Aorta (tissue), 5 donors: Measurements from ENCODE around the gene PDE4A. TPM values are rescaled to one million over a fixed set of nuclear protein-coding genes. Genes with fewer than 3 reads are reported as not detected.

Experiments used
- ATAC-seq: fragments of 200-7000 bp; cut with Tn5 transposase; one replicate; pipeline ENCODE4 v1.9.1; 2022; ENCODE audit warnings: moderate library complexity; ENCODE audit not compliant: low FRiP score
- DNase-seq, 2 donors: peaks; one replicate each; pipeline ENCODE4 v3.0.0-alpha.2; 2020
- H3K27ac ChIP-seq, 2 donors: one replicate each; pipeline ENCODE4 v1.5.1; 2013; ENCODE audit warnings: low read length in 2 of 2, mild to moderate bottlenecking in 2 of 2, moderate library complexity in 2 of 2, control low read depth in 1 of 2, inconsistent platforms in 1 of 2, low read depth in 1 of 2
- H3K27me3 ChIP-seq, 2 donors: one replicate each; pipeline ENCODE4 v1.6.1; 2013; ENCODE audit warnings: control low read depth in 1 of 2, low read length in 1 of 2, mild to moderate bottlenecking in 1 of 2, moderate library complexity in 1 of 2; ENCODE audit not compliant: insufficient read depth in 2 of 2, control insufficient read depth in 1 of 2
- H3K36me3 ChIP-seq, 2 donors: one replicate each; pipeline ENCODE4 v1.6.1; 2013; ENCODE audit warnings: control low read depth in 1 of 2, low read length in 1 of 2, mild to moderate bottlenecking in 1 of 2; ENCODE audit not compliant: insufficient read depth in 2 of 2, control insufficient read depth in 1 of 2
- H3K4me1 ChIP-seq, 2 donors: one replicate each; pipeline ENCODE4 v1.6.1; 2013; ENCODE audit warnings: low read length in 2 of 2, control low read depth in 1 of 2, mild to moderate bottlenecking in 1 of 2, moderate library complexity in 1 of 2; ENCODE audit not compliant: insufficient read depth in 2 of 2, control insufficient read depth in 1 of 2
- H3K4me3 ChIP-seq, 2 donors: one replicate each; pipeline ENCODE4 v1.5.1; 2013; ENCODE audit warnings: low read length in 2 of 2, control low read depth in 1 of 2, mild to moderate bottlenecking in 1 of 2
- H3K9me3 ChIP-seq: one replicate; pipeline ENCODE4 v1.6.1; 2013; ENCODE audit warnings: mild to moderate bottlenecking, low read length; ENCODE audit not compliant: control insufficient read depth
- whole genome bisulfite sequencing, 2 donors: extraction: QIAGEN DNeasy Blood & Tissue Kit; methylation state at CpG; one replicate each; pipeline ENCODE4 v1.1.7; 2013; 5-methylcytosine and 5-hydroxymethylcytosine counted together
- intact Hi-C, 2 donors: fragments of 100-400 bp; cut with DNase I; formaldehyde crosslinking; loops; one replicate each; pipeline versions ENCODE4 v1.14.2 to v1.15.0; 2022
- polyA plus RNA-seq, 2 donors: library from polyadenylated mRNA; stranded (reverse); fragments of 200-250 nt; gene quantifications; one replicate each; pipeline ENCODE4 v1.2.3, GENCODE V29; 2013
- total RNA-seq, 2 donors: library from RNA; stranded (reverse); fragmentation: NEBNext Ultra II Directional; extraction: Animal tissue kit (Norgen Biotek cat#: 25700); gene quantifications; one replicate each; pipeline ENCODE4 v1.2.1, GENCODE V29; 2021
- donor health status: healthy with polysubstance abuse.
- donor health status: Bipolar disorder and iron deficiency.
- donor health status: DM: no; HTN: no; CAD: no.
- donor health status: DM: no; HTN: no; CAD: no.
- donor health status: DM: yes; HTN: yes; CAD: no.

Gene PDE4A
- total and polyA plus RNA-seq, 4 donors = 8.6 to 30.2 (median 13.0) TPM

DNA sequence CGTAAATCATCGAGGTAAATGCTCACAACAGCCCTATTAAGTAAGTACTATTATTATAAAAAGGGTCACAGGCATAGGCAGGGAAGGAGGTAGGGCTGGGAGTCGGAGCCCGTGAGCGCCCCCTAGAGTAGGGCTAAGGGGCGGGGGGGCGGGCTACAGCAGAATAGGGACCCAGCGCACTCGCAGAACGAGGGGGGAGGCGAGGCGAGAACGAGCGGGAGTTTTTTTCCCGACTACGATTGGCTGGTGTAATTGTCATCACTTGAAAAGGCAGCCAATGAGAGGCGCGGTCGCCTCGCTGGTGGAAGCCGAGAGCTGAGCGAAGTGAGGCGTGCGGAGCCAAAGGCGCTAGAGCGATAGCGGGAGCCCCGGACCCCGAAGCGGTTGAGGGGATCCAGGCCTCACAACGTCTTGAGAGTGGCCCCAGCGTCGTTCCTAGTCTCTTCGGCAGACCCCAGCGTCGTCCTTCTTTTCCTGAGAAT lies 58.6 kb downstream of the PDE4A start:
- WGBS, 2 donors = 0 to 1% methylated on average over 36 of the region's 36 CpGs
- intact Hi-C loops = loop anchor here in 1 of 2 donors (5.0 kb wide), 1 partner anchor 88 kb away; the partner anchor contains the start of genes CDKN2D and KRI1
- H3K27ac ChIP-seq = no peak overlapping the region

DNA sequence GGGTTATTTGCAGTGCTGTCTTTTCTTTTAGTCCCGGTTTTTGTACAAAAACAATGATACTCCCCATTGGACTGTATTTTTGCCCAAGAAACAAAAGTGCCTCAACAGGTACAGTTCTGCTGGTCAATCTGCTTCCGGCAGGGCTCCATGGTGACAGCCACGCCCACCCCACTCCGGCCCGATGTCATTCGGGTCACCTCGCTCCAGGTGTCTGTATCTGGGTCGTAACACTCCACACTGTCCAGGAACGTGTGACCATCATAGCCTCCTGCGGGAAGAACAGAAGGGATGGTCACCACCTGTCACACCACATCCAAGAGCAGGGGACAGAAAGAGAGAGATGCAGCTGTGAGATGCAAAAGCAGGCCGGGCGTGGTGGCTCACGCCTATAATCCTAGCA lies 66.2 kb downstream of the PDE4A start:
- ATAC-seq (no peak), DNase-seq (no peak)
- Histone ChIP-seq H3K9me3 (no peaks in the 10 kb centered on the region), H3K4me3 (no peak overlapping the region), H3K27me3 (no peaks in the 10 kb centered on the region), H3K4me1 (no peaks in the 10 kb centered on the region), H3K36me3 (peaks cover 0 to 5% of the 10 kb centered on the region in 2 donors), H3K27ac (no peak overlapping the region)
- intact Hi-C loops = loop anchor here in 1 of 2 donors (5.0 kb wide), 1 partner anchor 91 kb away; no protein-coding TSS in a partner anchor
- 86 to 88% methylated on average over 13 of the region's 13 CpGs for WGBS, 2 donors

More for the DNA sequence above, 58.6 kb downstream of the PDE4A start:
- ATAC-seq = peak; percentile 95
- Histone ChIP-seq H3K9me3 (no peaks in the 10 kb centered on the region), H3K36me3 (no peaks in the 10 kb centered on the region), H3K27me3 (no peaks in the 10 kb centered on the region), H3K4me3 (peak overlapping the region in 1 of 2 donors; percentile 44), H3K4me1 (no peaks in the 10 kb centered on the region)
- peak; percentile 94 to 96 for DNase-seq

DNA sequence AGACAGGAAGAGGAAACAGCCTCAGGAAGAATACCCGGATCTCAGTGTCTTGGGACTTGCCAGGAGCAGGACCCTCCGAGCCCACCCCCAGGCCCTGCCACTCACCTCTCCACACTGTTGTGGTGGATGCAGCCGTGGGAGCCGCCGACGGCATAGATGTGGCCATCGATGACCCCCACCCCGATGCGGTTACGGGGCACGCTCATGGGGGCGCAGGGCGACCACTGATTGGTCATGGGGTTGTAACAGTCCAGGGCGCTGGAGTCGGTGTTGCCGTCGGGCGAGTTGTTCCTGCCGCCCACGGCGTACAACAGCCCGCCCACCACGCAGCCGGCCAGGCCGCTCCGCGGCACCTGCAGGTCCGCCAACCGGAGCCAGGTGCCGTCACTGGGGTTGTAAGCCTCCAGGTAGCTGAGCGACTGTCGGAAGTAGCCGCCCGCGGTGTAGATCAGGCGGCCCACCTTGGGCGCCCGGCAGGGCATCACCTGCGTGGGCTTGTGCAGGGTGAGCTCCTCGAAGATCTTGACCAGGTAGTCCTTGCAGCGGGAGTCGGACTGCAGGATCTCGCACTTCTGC lies 71.2 kb downstream of the PDE4A start:
- ATAC-seq = peak; percentile 22
- no peak overlapping the region for H3K4me3 ChIP-seq
- peaks cover 0 to 4% of the 10 kb centered on the region in 2 donors for H3K36me3 ChIP-seq
- H3K9me3 ChIP-seq = no peaks in the 10 kb centered on the region
- H3K27me3 ChIP-seq = no peaks in the 10 kb centered on the region
- WGBS, 2 donors = 95 to 97% methylated on average over 43 of the region's 43 CpGs
- no peaks in the 10 kb centered on the region for H3K4me1 ChIP-seq
- no peak overlapping the region for H3K27ac ChIP-seq
- DNase-seq = peak in 1 of 2 donors; percentile 52
- intact Hi-C loops = no loop called here

DNA sequence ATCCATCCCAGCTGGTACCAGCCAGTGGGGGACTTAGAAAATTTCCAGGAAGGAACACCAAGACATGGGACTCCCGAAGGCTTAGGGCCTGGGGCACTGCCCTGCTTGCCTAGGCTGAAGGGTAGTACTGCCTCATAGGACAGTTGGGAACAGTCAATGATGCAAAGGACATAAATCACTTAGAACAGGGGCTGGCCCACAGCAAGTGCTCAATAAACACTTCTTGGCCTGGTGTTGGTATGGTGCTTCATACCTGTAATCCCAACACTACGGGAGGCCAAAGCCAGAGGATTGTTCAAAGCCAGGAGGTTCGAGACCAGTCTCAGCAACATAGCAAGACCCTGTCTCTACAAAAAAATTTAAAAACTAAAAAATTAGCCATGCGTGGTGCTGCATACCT lies 77.0 kb downstream of the PDE4A start:
- Histone ChIP-seq H3K27me3 (no peaks in the 10 kb centered on the region), H3K4me3 (no peak overlapping the region), H3K9me3 (no peaks in the 10 kb centered on the region), H3K36me3 (peaks cover 0 to 2% of the 10 kb centered on the region in 2 donors), H3K27ac (no peak overlapping the region), H3K4me1 (no peaks in the 10 kb centered on the region)
- intact Hi-C loops = no loop called here
- 88 to 91% methylated on average over 4 of the region's 4 CpGs for WGBS, 2 donors
- ATAC-seq (no peak), DNase-seq (no peak)

DNA sequence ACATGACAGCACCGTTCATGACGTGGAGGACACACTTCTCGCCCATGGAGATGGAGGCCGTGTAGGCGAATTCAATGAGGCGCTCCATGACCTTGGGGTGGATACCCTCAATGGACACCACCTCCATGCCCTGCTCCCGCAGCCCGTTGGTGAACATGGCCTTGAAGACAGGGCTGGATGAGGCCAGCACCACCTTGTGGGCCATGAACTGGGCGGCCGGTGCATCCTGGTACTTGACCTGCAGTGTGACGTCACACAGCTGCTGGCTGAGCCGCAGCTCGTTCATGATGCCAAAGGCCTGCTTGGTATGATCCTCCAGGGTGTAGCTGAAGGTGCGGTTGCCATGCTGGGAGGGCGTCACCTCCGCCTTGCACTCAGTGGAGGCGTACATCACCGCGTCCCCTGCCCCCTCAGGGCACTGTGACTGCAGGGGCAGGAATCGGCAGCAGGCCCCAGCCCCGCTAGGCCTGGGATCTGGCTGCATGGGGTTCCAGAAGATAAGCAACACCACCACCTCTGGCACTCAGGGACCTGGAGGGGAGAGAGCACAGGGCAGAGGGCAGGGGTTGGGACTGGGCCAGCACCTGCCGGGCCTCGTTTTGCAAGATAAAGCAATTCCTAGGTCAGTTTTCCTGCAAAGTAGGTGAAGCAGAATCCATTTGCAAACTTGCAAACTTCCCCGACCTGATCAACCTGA lies 79.4 kb downstream of the PDE4A start:
- DNase-seq (no peak), ATAC-seq (no peak)
- intact Hi-C loops = loop anchor here in 1 of 2 donors (5.0 kb wide), 1 partner anchor 68 kb away; the partner anchor contains the start of genes CDKN2D and KRI1
- Histone ChIP-seq H3K9me3 (no peaks in the 10 kb centered on the region), H3K4me1 (no peaks in the 10 kb centered on the region), H3K4me3 (no peak overlapping the region), H3K27ac (no peak overlapping the region), H3K27me3 (no peaks in the 10 kb centered on the region), H3K36me3 (peaks cover 0 to 2% of the 10 kb centered on the region in 2 donors)
- 83 to 86% methylated on average over 24 of the region's 24 CpGs for WGBS, 2 donors

DNA sequence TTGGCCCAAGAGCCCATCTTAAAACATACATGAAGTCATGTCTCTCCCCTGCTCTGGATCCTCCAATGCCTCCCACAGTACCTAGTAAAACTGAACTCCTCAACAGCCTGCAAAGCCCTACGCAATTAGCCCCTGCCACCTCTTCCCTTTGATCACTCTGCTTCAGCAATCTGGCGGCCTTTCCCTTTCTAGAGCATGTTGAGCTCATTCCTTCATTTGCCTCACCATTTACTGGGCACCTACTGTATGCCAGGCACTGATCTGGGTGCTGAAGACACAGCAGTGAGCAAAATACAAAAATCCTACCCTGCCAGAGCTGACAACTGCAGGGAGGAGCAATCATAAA lies 79.9 kb downstream of the PDE4A start:
- no peak overlapping the region for H3K27ac ChIP-seq
- no peaks in the 10 kb centered on the region for H3K4me1 ChIP-seq
- H3K36me3 ChIP-seq = peaks cover 0 to 2% of the 10 kb centered on the region in 2 donors
- ATAC-seq (no peak), DNase-seq (no peak)
- H3K4me3 ChIP-seq = no peak overlapping the region
- no peaks in the 10 kb centered on the region for H3K27me3 ChIP-seq
- intact Hi-C loops = loop anchor here in 1 of 2 donors (5.0 kb wide), 1 partner anchor 67 kb away; the partner anchor contains the start of genes CDKN2D and KRI1
- WGBS, 2 donors = 96 to 98% methylated on average over 2 of the region's 2 CpGs
- no peaks in the 10 kb centered on the region for H3K9me3 ChIP-seq

DNA sequence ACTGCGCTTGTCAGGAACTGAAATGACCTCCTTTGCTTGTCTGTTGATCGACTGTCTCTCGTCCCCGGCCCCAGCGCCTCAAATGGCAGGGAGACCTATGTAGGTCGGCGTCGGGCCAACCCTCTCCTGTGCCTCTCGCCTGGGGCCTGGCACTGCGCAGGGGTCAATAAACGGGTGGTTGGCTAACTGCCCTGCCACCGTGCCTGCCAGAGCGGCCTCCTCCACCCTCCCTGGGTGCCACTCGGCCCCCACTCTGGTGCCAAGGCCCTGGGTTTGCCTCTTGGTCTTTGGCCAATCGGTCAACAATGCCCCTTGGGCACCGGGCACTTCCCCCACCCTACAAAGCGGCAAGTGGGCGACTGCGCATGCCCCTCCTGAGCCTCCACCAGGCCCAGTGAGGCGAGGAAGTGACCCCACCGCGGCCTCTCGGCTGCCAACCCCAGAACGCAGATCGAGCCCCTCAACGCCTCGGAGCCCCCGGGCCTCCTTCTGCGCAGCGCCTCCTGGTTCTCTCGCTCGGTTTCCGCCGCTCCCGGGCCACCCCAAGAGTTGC lies 81.7 kb downstream of the PDE4A start:
- WGBS, 2 donors = 1 to 2% methylated on average over 35 of the region's 35 CpGs
- peaks cover 0 to 2% of the 10 kb centered on the region in 2 donors for H3K36me3 ChIP-seq
- H3K27me3 ChIP-seq = no peaks in the 10 kb centered on the region
- H3K4me3 ChIP-seq = peak overlapping the region; percentile 70 to 77
- intact Hi-C loops = loop anchor here in 1 of 2 donors (5.0 kb wide), 1 partner anchor 65 kb away; the partner anchor contains the start of genes CDKN2D and KRI1
- ATAC-seq (peak; percentile 81), DNase-seq (peak; percentile 84 to 90)
- H3K27ac ChIP-seq = peak overlapping the region; percentile 47 to 88
- no peaks in the 10 kb centered on the region for H3K9me3 ChIP-seq
- H3K4me1 ChIP-seq = no peaks in the 10 kb centered on the region

DNA sequence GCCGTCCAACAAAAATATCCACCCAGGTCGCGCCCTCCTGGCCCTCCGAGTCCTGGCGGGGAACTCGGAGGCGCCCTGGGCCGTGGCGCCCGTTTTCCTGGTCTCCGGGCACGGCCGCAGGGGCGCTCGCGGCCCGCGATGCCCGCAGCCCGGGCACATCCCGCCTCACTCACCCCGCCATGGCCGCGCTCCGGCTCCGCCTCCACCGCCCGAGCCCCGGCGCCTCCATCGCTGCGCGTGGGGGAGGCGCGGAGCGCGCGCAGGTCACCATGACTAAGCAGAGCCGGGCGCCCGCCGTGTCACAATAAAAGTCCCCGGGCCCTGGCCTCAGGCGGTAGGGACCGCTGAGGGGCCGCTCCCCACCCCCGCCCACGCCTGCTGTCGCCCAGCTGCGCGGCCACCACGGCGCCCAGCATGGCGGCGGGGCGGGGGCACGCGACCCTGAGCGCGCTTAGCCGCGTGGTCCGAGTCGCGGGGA lies 82.2 kb downstream of the PDE4A start:
- peaks cover 0 to 2% of the 10 kb centered on the region in 2 donors for H3K36me3 ChIP-seq
- ATAC-seq (peak; percentile 97), DNase-seq (peak; percentile 96 to 98)
- H3K27me3 ChIP-seq = no peaks in the 10 kb centered on the region
- 0% methylated on average over 61 to 65 of the region's 65 CpGs for WGBS, 2 donors
- peak overlapping the region; percentile 70 to 77 for H3K4me3 ChIP-seq
- H3K9me3 ChIP-seq = no peaks in the 10 kb centered on the region
- intact Hi-C loops = loop anchor here in 1 of 2 donors (5.0 kb wide), 1 partner anchor 65 kb away; the partner anchor contains the start of genes CDKN2D and KRI1
- peak overlapping the region; percentile 47 to 88 for H3K27ac ChIP-seq
- H3K4me1 ChIP-seq = no peaks in the 10 kb centered on the region
